Stimulated activated CD8-positive, alpha-beta memory T cell treated with anti-CD3 and anti-CD28 coated beads, Interleukin-2, amount 100 ng/mL, for 48 hours (primary cell): Measurements from ENCODE around the gene USP54.

Experiments used
- DNase-seq, 2 donors: peaks; one replicate each; pipeline ENCODE4 v3.0.0-alpha.2; 2020; ENCODE audit warnings: low read depth in 2 of 2

Gene USP54

GRCh38 chr10:73471226-73471625 lies 119.9 kb downstream of the USP54 start:
- DNase-seq: no peak

GRCh38 chr10:73469579-73469978 lies 121.6 kb downstream of the USP54 start:
- no peak for DNase-seq

- no peak for DNase-seq
Observed at GRCh38 chr10:73467206-73467605, 123.9 kb downstream of the USP54 start.

GRCh38 chr10:73465978-73466726 lies 125.0 kb downstream of the USP54 start:
- DNase-seq: no peak

GRCh38 chr10:73460897-73461296 lies 130.2 kb downstream of the USP54 start:
- no peak for DNase-seq

- DNase-seq: no peak
Observed at GRCh38 chr10:73459683-73460314, 131.3 kb downstream of the USP54 start.

- no peak for DNase-seq
Observed at GRCh38 chr10:73456187-73456890, 134.8 kb downstream of the USP54 start.

- DNase-seq: no peak
Observed at GRCh38 chr10:73449113-73449512, 142.0 kb downstream of the USP54 start.

- no peak for DNase-seq
Observed at GRCh38 chr10:73448384-73448783, 142.8 kb downstream of the USP54 start.
